Measurements from ENCODE around the gene SLC39A11. TPM values are rescaled to one million over a fixed set of nuclear protein-coding genes. Genes with fewer than 3 reads are reported as not detected.
"Not testable (repeated sequence)": the region's sequence is repeated elsewhere in the genome, so short reads cannot be mapped to it uniquely, and the experiment has no call there.

SLC39A11 gene
- total and polyA plus RNA-seq, 4 donors: 18.9 to 44.9 (median 28.2) TPM

DNA sequence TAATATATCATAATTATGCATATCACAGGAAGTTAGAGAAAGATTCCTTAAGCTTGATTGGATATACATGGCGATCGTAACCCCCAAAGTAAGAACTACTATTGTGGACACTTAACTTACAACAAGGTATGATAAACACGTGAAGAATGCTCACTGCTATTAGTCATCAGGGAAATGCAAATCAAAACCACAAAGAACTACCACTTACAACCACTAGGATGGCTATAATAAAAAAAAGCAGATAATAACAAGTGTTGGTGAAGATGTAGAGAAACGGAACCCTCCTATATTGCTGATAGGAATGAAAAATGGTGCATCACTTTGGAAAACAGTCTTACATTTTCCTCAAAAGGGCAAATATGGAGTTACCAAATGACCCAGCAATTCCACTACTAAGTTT lies 265.9 kb downstream of the SLC39A11 start:
- Histone ChIP-seq H3K36me3 (ENCODE audit: control insufficient read depth in 4 of 4, insufficient read depth in 3 of 4, low read depth in 1 of 4, low read length in 3 of 4) (peaks cover 0 to 10% (median 6%) of the 10 kb centered on the region in 4 donors), H3K27ac (ENCODE audit: low read depth in 1 of 2, low read length in 2 of 2) (no peak overlapping the region), H3K4me3 (ENCODE audit: low read depth in 1 of 3, low read length in 3 of 3) (no peak overlapping the region), H3K9ac (ENCODE audit: low read depth in 1 of 2, low read length in 2 of 2) (no peak overlapping the region), H3K4me1 (ENCODE audit: control insufficient read depth in 4 of 4, insufficient read depth in 4 of 4, low read length in 3 of 4) (no peaks in the 10 kb centered on the region), H3K27me3 (ENCODE audit: control insufficient read depth in 4 of 4, insufficient read depth in 4 of 4, low read length in 3 of 4) (no peaks in the 10 kb centered on the region), H3K9me3 (ENCODE audit: control insufficient read depth in 4 of 4, low read length in 3 of 4) (peaks cover 1 to 8% (median 5%) of the 10 kb centered on the region in 4 donors)
- 96% methylated on average over 4 of the region's 4 CpGs for WGBS
- no peak for DNase-seq (ENCODE audit: low spot score)
- TF ChIP-seq, protein P1, sequence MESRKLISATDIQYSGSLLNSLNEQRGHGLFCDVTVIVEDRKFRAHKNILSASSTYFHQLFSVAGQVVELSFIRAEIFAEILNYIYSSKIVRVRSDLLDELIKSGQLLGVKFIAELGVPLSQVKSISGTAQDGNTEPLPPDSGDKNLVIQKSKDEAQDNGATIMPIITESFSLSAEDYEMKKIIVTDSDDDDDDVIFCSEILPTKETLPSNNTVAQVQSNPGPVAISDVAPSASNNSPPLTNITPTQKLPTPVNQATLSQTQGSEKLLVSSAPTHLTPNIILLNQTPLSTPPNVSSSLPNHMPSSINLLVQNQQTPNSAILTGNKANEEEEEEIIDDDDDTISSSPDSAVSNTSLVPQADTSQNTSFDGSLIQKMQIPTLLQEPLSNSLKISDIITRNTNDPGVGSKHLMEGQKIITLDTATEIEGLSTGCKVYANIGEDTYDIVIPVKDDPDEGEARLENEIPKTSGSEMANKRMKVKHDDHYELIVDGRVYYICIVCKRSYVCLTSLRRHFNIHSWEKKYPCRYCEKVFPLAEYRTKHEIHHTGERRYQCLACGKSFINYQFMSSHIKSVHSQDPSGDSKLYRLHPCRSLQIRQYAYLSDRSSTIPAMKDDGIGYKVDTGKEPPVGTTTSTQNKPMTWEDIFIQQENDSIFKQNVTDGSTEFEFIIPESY (IDR thresholded peaks at IDR 0.05): no peak
- TF ChIP-seq HNF4G (IDR thresholded peaks at IDR 0.05): no peak
- TF ChIP-seq, protein P2, sequence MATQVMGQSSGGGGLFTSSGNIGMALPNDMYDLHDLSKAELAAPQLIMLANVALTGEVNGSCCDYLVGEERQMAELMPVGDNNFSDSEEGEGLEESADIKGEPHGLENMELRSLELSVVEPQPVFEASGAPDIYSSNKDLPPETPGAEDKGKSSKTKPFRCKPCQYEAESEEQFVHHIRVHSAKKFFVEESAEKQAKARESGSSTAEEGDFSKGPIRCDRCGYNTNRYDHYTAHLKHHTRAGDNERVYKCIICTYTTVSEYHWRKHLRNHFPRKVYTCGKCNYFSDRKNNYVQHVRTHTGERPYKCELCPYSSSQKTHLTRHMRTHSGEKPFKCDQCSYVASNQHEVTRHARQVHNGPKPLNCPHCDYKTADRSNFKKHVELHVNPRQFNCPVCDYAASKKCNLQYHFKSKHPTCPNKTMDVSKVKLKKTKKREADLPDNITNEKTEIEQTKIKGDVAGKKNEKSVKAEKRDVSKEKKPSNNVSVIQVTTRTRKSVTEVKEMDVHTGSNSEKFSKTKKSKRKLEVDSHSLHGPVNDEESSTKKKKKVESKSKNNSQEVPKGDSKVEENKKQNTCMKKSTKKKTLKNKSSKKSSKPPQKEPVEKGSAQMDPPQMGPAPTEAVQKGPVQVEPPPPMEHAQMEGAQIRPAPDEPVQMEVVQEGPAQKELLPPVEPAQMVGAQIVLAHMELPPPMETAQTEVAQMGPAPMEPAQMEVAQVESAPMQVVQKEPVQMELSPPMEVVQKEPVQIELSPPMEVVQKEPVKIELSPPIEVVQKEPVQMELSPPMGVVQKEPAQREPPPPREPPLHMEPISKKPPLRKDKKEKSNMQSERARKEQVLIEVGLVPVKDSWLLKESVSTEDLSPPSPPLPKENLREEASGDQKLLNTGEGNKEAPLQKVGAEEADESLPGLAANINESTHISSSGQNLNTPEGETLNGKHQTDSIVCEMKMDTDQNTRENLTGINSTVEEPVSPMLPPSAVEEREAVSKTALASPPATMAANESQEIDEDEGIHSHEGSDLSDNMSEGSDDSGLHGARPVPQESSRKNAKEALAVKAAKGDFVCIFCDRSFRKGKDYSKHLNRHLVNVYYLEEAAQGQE (IDR thresholded peaks at IDR 0.05): no peak
- no peak for TF ChIP-seq EGR1 (IDR thresholded peaks at IDR 0.05; ENCODE audit: low read depth in 2 of 2)
- TF ChIP-seq YY1 (IDR thresholded peaks at IDR 0.05): no peak
- TF ChIP-seq FOXA2 (IDR thresholded peaks at IDR 0.05): no peak
- TF ChIP-seq, protein P3, sequence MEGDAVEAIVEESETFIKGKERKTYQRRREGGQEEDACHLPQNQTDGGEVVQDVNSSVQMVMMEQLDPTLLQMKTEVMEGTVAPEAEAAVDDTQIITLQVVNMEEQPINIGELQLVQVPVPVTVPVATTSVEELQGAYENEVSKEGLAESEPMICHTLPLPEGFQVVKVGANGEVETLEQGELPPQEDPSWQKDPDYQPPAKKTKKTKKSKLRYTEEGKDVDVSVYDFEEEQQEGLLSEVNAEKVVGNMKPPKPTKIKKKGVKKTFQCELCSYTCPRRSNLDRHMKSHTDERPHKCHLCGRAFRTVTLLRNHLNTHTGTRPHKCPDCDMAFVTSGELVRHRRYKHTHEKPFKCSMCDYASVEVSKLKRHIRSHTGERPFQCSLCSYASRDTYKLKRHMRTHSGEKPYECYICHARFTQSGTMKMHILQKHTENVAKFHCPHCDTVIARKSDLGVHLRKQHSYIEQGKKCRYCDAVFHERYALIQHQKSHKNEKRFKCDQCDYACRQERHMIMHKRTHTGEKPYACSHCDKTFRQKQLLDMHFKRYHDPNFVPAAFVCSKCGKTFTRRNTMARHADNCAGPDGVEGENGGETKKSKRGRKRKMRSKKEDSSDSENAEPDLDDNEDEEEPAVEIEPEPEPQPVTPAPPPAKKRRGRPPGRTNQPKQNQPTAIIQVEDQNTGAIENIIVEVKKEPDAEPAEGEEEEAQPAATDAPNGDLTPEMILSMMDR (IDR thresholded peaks at IDR 0.05; ENCODE audit: low read depth, low read length, missing input control): no peak
- no peak for TF ChIP-seq FOXA1 (IDR thresholded peaks at IDR 0.05)
- TF ChIP-seq JUND (IDR thresholded peaks at IDR 0.05): no peak
- TF ChIP-seq SP1 (IDR thresholded peaks at IDR 0.05): no peak
- no peak for TF ChIP-seq HNF4A (conservative IDR thresholded peaks at IDR 0.05)
- no peak for TF ChIP-seq RAD21 (IDR thresholded peaks at IDR 0.05)
- no peak for TF ChIP-seq RXRA (IDR thresholded peaks at IDR 0.05)
- TF ChIP-seq, protein P4, sequence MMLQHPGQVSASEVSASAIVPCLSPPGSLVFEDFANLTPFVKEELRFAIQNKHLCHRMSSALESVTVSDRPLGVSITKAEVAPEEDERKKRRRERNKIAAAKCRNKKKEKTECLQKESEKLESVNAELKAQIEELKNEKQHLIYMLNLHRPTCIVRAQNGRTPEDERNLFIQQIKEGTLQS (IDR thresholded peaks at IDR 0.05): no peak
- TF ChIP-seq, protein P5, sequence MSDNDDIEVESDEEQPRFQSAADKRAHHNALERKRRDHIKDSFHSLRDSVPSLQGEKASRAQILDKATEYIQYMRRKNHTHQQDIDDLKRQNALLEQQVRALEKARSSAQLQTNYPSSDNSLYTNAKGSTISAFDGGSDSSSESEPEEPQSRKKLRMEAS (IDR thresholded peaks at IDR 0.05): no peak
- TF ChIP-seq TAF1 (conservative IDR thresholded peaks at IDR 0.05): no peak
- no peak for TF ChIP-seq GABPA (IDR thresholded peaks at IDR 0.05 in 1 of 2, conservative IDR thresholded peaks at IDR 0.05 in 1 of 2)

DNA sequence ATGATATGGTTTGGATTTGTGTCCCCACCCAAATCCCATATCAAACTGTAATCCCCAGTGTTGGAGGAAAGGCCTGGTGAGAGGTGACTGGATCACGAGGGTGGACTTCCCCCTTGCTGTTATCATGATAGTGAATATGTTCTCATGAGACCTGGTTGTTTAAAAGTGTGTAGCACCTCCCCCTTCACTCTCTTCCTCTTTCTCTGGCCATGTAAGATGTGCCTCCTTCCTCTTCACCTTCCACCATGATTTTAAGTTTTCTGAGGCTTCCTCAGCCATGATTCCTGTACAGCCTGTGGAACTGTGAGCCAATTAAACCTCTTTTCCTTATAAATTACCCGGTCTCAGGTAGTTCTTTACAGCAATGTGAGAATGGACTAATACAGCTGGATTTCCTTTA lies 266.4 kb downstream of the SLC39A11 start:
- 98% methylated on average over 2 of the region's 2 CpGs for WGBS

More for the DNA sequence above, 266.4 kb downstream of the SLC39A11 start:
- not testable (repeated sequence) for DNase-seq (ENCODE audit: low spot score); H3K4me1 ChIP-seq (ENCODE audit: control insufficient read depth in 4 of 4, insufficient read depth in 4 of 4, low read length in 3 of 4); H3K9me3 ChIP-seq (ENCODE audit: control insufficient read depth in 4 of 4, low read length in 3 of 4); H3K27me3 ChIP-seq (ENCODE audit: control insufficient read depth in 4 of 4, insufficient read depth in 4 of 4, low read length in 3 of 4); H3K36me3 ChIP-seq (ENCODE audit: control insufficient read depth in 4 of 4, insufficient read depth in 3 of 4, low read depth in 1 of 4, low read length in 3 of 4); H3K27ac ChIP-seq (ENCODE audit: low read depth in 1 of 2, low read length in 2 of 2); H3K4me3 ChIP-seq (ENCODE audit: low read depth in 1 of 3, low read length in 3 of 3); H3K9ac ChIP-seq (ENCODE audit: low read depth in 1 of 2, low read length in 2 of 2)
